Lower leg skin (tissue), 4 donors: ENCODE data around the gene POU2AF2. TPM values are rescaled to one million over a fixed set of nuclear protein-coding genes. Genes with fewer than 3 reads are reported as not detected.
"Not testable (repeated sequence)": the region's sequence is repeated elsewhere in the genome, so short reads cannot be mapped to it uniquely, and the experiment has no call there.

Source experiments
- DNase-seq, 2 donors: peaks; one replicate each; pipeline ENCODE4 v3.0.0-alpha.2; 2019; ENCODE audit warnings: low spot score in 2 of 2
- H3K4me3 ChIP-seq: fragments of 200-600 bp; sonication (generic); 2 replicates; pipeline ENCODE4 v1.5.1; 2017; ENCODE audit warnings: mild to moderate bottlenecking, low read depth; ENCODE audit not compliant: poor library complexity, severe bottlenecking
- POLR2A ChIP-seq, 2 donors: fragments of 450-650 bp; IDR thresholded peaks; one replicate each; pipeline ENCODE4 v1.6.1; 2016 to 2017; ENCODE audit warnings: antibody characterized with exemption in 2 of 2, mild to moderate bottlenecking in 1 of 2, moderate library complexity in 1 of 2
- WGBS, 2 donors: methylation state at CpG; one replicate each; pipeline ENCODE4 v1.1.5; 2018; 5-methylcytosine and 5-hydroxymethylcytosine counted together
- intact Hi-C: fragments of 100-400 bp; cut with DNase I; formaldehyde crosslinking; loops from one replicate; pipeline ENCODE4 v1.15.0; 2023; ENCODE audit warnings: low total_unique reads
- total RNA-seq, 4 donors: library from RNA; depleted of rRNA; stranded (reverse); fragments of >200 nt; gene quantifications; one replicate each; pipeline ENCODE4 v1.1.0, GENCODE V29; 2016
- TF ChIP-seq, protein P1 (sequence below), 3 donors: fragments of 450-650 bp; IDR thresholded peaks; one replicate each; pipeline ENCODE4 v1.5.1; 2016; ENCODE audit warnings: antibody characterized with exemption in 3 of 3, mild to moderate bottlenecking in 3 of 3, moderate library complexity in 2 of 3

The POU2AF2 gene
- total RNA-seq, 4 donors from 2014 or later = not detected

DNA sequence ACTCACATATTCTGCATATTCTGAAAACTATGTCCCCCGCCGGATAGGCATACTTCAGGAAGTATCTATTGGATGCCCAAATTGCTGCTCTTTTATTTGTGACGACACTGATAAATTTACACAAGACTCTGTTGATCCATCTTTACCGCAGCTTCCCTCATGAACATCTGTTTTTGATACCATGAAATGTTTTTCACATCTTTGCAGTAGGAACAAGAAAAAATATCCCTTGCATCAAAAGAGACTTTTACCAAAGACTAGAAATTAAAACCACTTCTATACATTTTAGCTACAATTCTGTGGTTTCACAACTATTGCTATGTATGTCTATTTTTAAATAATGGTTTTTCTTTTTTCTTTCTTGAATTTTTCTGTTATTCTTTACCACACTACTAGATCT, 15.3 kb downstream of the POU2AF2 start:
- intact Hi-C loops = no loop called here
- no peak overlapping the region for H3K4me3 ChIP-seq
- TF ChIP-seq, protein P1, sequence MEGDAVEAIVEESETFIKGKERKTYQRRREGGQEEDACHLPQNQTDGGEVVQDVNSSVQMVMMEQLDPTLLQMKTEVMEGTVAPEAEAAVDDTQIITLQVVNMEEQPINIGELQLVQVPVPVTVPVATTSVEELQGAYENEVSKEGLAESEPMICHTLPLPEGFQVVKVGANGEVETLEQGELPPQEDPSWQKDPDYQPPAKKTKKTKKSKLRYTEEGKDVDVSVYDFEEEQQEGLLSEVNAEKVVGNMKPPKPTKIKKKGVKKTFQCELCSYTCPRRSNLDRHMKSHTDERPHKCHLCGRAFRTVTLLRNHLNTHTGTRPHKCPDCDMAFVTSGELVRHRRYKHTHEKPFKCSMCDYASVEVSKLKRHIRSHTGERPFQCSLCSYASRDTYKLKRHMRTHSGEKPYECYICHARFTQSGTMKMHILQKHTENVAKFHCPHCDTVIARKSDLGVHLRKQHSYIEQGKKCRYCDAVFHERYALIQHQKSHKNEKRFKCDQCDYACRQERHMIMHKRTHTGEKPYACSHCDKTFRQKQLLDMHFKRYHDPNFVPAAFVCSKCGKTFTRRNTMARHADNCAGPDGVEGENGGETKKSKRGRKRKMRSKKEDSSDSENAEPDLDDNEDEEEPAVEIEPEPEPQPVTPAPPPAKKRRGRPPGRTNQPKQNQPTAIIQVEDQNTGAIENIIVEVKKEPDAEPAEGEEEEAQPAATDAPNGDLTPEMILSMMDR (IDR thresholded peaks at IDR 0.05) = no peak
- TF ChIP-seq POLR2A (IDR thresholded peaks at IDR 0.05) = no peak
- DNase-seq = no peak
- WGBS, 2 donors = 59 to 62% methylated on average over 4 of the region's 4 CpGs

GRCh38 chr11:111264646-111265045, 19.1 kb downstream of the POU2AF2 start:
- H3K4me3 ChIP-seq = no peak overlapping the region
- DNase-seq = no peak
- intact Hi-C loops = no loop called here
- 82 to 92% methylated on average over 1 of the region's 1 CpG for WGBS, 2 donors
- TF ChIP-seq POLR2A (IDR thresholded peaks at IDR 0.05) = no peak
- TF ChIP-seq, protein P1 (IDR thresholded peaks at IDR 0.05) = no peak

DNA sequence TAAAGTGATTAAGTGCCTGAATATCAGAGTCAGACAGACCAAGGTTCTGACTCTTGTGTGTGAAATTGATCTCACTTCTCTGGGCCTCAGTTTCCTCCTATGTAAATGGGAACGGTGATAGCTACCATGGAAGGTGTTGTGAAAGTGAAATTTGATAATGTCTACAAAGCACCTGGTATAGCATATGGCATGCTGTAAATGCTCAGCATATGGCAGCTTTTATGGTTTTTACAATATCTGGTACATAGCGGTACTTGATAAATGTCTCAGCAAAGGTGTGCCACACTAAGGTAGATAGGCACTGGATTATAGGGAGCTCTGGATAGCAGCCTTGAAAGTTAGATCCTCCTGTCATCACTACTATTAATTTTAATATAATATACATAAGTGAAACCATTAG, 19.9 kb downstream of the POU2AF2 start:
- TF ChIP-seq POLR2A (IDR thresholded peaks at IDR 0.05) = no peak
- TF ChIP-seq, protein P1 (IDR thresholded peaks at IDR 0.05) = no peak
- H3K4me3 ChIP-seq = no peak overlapping the region
- WGBS, 2 donors = 90 to 94% methylated on average over 2 of the region's 2 CpGs
- DNase-seq = no peak
- intact Hi-C loops = no loop called here

- intact Hi-C loops, DNase-seq, H3K4me3 ChIP-seq: not testable (repeated sequence)
- 46 to 70% methylated on average over 4 of the region's 4 CpGs for WGBS, 2 donors
Measured at GRCh38 chr11:111268303-111268702, 22.8 kb downstream of the POU2AF2 start.

DNA sequence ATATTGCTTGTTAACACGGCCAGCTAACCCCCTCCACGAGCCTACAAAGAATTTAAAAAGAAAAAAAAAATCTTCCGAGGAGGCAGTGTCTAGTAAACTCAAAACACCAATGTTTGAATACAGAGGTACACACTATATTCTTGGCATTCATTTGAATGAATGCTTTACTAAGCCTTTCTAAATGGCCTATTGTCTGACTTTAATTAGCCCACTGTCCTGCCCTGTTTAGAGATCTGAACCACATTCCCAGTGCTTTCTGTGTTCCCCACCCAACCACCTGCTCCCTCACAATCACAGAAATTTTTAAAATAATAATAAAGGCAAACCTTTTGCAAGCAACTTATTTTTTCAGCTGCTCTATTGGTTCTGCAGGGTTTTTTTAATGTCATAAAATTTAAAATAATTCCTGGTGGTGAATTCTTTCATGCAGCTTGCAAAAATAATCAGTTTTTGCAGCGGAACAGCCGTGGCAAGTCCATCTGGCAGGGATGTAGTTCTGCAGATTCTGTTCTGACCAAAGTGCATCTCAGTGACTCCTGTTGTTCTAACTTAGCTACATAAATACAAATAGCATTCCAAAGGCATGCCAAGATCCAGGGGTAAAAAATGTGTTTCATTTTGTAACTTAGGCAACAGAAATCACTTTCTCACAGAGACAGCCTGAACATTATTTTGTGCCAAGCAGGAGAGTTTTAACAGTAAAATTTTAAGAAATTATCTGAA, 23.8 kb downstream of the POU2AF2 start:
- intact Hi-C loops = no loop called here
- TF ChIP-seq POLR2A (IDR thresholded peaks at IDR 0.05) = no peak
- TF ChIP-seq, protein P1 (IDR thresholded peaks at IDR 0.05) = no peak
- 58 to 60% methylated on average over 5 of the region's 5 CpGs for WGBS, 2 donors
- no peak for DNase-seq
- H3K4me3 ChIP-seq = no peak overlapping the region

GRCh38 chr11:111272420-111272819, 26.9 kb downstream of the POU2AF2 start:
- intact Hi-C loops = no loop called here
- no peak for DNase-seq
- no peak for TF ChIP-seq POLR2A (IDR thresholded peaks at IDR 0.05)
- TF ChIP-seq, protein P1 (IDR thresholded peaks at IDR 0.05) = no peak
- 81 to 85% methylated on average over 3 of the region's 3 CpGs for WGBS, 2 donors
- H3K4me3 ChIP-seq = no peak overlapping the region
